Frontal cortex (tissue), 4 donors: ENCODE measurements around the gene PET117. TPM values are rescaled to one million over a fixed set of nuclear protein-coding genes. Genes with fewer than 3 reads are reported as not detected.
"Not testable (repeated sequence)": the region's sequence is repeated elsewhere in the genome, so short reads cannot be mapped to it uniquely, and the experiment has no call there.

ENCODE experiments used
- DNase-seq, 2 donors: peaks; one replicate each; pipeline ENCODE4 v3.0.0; 2012; ENCODE audit warnings: low spot score in 2 of 2
- FAIRE-seq: peaks from 2 replicates; lab custom pipeline; 2012; peaks lifted over from hg19 to GRCh38; lab: Jason Lieb, UNC
- total RNA-seq: library from RNA; depleted of rRNA; stranded (reverse); fragments of >200 nt; gene quantifications from one replicate; pipeline ENCODE4 v1.2.3, GENCODE V29; 2014
- donor health status: control.
- donor health status: control.
- donor health status: control.

Gene PET117, protein sequence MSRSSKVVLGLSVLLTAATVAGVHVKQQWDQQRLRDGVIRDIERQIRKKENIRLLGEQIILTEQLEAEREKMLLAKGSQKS
- total RNA-seq: 13.5 TPM

GRCh38 chr20:18137412-18138265 lies at the start of gene PET117, which contains the start of gene KAT14:
PET117 (plus strand) TSS chr20:18137863; CDS start chr20:18137956, 93 bp downstream.
KAT14 (plus strand) TSS chr20:18137863; CDS start chr20:18142661, 4,798 bp downstream.
- peak; percentile 80 to 85 for DNase-seq
- no peak for FAIRE-seq

- FAIRE-seq, DNase-seq: not testable (repeated sequence)
These were observed 49.4 kb upstream of the PET117 start for GRCh38 chr20:18088298-18088697.

GRCh38 chr20:18088841-18089240 lies 48.8 kb upstream of the PET117 start:
- FAIRE-seq, DNase-seq: not testable (repeated sequence)

DNA sequence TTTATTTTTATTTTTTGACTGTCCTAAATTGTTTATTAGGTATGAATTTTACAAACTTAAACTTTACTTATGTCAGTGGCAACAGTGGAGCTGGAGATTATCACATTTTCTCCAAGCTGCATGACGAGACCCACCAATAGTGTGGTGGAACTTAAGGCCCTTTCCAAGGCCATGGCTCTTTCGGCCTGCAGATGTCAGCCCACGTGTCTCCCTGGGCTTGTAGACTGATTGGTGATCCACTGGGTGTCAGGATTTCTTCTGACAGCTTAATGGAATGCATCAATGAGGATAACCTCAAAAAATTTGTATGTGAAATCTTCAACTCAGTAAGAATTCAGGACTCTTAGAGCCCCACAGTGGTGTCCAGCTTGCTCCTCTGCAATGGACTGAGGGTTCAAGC lies 47.6 kb upstream of the PET117 start:
- no peak for DNase-seq
- FAIRE-seq: no peak

DNA sequence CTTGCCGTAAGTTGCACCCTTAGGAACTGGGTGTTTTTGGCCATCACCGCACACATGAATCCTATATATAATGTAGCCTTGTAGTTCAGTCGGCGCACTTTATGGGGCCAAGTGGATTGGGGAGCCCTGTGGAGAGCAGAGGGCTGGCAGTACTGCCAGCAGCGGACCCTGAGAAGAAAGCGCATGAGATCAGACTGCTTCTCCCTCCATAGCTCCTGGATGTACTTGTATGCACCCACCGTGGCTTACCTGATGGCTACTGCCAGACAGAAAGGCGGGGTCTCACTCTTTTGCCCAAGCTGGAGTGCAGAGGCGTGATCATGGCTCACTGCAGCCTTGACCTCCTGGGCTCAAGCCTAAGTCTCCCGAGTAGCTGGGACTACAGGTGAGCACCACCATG lies 47.2 kb upstream of the PET117 start:
- no peak for FAIRE-seq
- DNase-seq: no peak

DNA sequence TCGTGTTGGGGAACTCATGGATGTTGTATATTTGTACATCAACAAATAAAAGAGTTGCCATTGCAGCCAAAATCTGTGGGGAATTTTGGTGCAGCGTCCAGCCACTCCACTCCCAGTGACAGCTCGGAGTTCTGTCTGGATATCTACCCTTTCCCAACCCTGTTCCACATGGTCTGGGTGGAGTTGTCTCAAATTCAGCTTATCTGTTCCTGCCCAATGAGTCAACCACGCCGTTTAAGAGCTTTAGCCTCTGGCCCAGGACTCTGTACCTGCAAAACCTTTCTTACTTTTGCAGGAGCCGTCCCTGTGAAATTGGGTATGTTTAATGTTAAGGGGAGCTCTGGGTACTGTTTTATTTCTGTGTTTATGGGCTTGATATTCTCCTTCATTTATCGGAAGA lies 46.0 kb upstream of the PET117 start:
- no peak for DNase-seq
- no peak for FAIRE-seq

DNA sequence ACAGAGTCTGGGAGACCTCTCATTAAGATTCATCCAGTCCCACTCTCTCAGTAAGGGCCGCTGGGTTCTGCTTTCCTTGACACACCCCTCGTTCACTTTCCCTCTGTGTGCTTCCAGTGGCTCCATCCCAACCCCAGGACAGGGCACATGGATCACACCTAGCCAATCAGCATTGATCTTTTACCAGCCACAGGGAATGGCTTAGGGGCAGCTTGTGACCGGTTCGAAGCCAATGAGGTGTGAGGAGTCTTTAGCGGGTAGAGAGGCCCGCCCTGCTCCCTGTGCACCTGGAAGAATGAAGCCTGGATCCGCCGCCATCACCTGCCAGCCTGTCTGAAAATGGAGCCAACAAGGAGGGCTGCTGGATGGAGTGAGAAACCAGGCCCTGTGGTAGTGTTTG lies 44.8 kb upstream of the PET117 start:
- FAIRE-seq (no peak), DNase-seq (no peak)

- FAIRE-seq (no peak), DNase-seq (no peak)
These were observed 44.3 kb upstream of the PET117 start for GRCh38 chr20:18093388-18093787.

DNA sequence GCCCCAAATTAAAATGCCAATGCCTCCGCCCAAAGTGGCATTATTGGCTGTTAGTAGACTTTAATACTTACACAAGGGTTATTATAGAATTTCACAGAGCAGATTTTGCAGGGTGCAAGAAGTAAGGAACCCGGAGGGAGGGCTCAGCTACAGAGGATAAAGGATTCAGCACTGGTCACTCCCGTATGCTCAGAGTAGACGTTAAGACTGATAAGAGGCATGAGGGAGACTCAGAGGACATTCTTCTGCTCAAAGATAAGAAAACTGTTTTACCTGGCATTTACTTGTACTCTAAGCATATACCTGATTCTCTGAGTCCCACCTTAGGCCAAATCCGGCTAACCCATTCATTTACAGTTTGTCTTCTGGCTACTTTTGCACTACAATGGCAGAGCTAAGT lies 43.5 kb upstream of the PET117 start:
- no peak for FAIRE-seq

DNA sequence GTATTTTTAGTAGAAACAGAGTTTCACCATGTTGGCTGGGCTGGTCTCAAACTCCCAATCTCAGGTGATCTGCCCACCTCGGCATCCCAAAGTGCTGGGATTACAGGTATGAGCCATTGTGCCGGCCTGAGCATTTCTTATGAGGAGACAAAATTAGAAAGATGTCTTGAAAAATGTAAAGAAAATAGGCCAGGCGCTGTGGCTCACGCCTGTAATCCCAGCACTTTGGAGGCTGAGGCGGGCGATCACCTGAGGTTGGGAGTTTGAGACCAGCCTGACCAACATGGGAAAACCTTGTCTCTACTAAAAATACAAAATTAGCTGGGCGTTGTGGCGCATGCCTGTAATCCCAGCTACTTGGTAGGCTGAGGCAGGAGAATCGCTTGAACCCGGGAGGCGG lies 37.1 kb upstream of the PET117 start:
- not testable (repeated sequence) for FAIRE-seq, DNase-seq

More for the DNA sequence above, 43.5 kb upstream of the PET117 start:
- DNase-seq: no peak

DNA sequence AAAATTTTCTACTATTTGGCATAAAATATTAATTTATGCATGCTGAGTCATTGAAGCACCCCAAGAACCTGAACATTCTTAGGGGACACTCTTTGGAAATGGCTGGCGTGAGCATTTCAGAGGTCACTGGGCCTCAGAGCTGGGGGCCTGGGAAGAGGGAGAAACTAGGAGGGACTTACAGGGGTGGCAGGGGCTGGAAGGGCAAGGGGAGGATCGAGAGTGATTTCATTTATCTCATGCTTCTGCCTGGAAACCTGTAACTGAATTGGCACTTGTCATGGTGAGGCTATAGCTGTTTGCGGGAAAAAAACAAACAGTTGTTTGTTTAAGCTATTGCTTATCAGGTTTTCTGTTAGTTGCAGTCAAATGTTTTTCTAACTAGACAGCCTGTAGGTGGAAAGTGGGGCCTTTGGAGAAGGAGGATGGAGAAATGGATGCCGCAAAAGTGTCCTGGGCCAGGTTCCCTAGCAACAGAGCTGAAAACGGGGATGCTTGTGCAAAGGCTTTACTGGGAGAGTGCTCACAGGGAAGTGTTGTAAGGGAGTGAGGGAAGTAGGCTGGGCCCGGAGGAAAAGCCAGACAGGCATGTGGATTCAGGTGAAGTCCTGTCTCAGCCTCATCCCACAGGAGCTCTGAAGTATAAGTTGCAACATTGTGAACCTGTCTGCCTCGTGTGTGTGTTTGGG lies 36.4 kb upstream of the PET117 start:
- no peak for DNase-seq
- FAIRE-seq: no peak

- FAIRE-seq: no peak
- DNase-seq: no peak
These were observed 34.2 kb upstream of the PET117 start for GRCh38 chr20:18103497-18103896.

DNA sequence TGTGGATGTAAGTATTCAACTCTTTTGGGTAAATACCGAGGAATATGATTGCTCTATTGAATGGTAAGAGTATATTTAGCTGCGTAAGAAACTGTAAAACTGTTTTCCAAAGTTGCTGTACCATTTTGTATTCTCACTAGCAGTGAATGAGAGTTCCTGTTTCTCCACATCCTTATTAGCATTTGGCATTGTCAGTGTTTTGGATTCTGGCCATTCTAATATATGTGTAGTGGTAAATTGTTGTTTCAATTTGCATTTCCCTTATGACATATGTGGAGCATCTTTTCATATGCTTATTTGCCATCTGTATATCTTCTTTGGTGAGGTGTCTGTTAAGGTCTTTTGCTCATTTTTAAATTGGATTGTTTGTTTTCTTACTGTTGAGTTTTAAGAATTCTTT lies 29.3 kb upstream of the PET117 start:
- DNase-seq (no peak), FAIRE-seq (no peak)

DNA sequence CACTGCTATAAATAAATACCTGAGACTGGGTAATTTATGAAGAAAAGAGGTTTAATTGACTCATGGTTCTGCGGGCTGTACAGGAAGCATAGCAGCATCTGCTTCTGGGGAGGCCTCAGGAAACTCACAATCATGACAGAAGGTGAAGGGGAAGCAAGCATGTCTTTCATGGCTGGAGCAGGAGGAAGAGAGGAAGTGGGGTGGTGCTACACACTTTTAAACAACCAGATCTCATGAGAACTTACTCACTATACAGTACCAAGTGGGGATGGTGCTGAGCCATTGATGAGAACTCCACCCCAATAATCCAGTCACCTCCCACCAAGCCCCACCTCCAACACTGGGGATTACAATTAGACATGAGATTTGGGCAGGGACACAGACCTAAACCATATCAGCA lies 9.1 kb upstream of the PET117 start:
- not testable (repeated sequence) for FAIRE-seq, DNase-seq

GRCh38 chr20:18132663-18133062 lies 5.0 kb upstream of the PET117 start:
- FAIRE-seq: no peak
- no peak for DNase-seq

DNA sequence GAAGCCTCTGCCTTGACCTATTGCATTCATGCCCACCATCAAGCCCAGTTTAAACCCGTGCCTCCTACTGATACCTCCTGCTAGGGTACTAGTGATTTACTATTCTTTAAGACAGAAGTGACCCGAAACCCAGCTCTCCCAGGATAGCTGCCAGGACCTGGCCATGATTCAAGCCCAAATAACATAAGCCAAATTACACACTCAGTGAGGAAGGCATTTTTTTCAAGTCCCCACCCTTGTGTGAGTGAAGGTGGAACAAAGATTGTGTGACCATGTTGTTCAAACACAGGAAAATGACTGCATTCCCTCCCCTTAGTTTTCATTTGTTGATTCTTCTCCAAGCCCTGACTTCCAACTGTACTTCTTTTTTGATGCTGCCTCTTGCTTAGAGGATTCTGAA lies 3.7 kb upstream of the PET117 start:
- FAIRE-seq (no peak), DNase-seq (no peak)

DNA sequence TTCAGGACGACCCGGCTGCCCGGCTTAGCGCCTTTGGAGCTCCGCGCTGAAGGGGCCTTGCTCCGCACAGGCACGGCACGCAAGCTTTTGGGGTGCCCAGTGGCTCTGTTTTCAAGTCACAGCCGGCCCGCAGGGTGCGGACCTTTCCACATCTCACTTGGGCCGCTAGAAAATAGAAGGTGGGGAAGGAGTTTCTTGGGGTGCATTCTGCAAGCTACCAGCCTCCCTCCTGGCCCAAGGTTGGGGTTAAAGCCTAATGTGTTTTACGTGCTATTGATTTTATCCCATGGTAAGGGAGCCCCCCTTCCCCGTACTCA lies 561 bp downstream of the PET117 start:
- DNase-seq (no peak), FAIRE-seq (no peak)

- FAIRE-seq: no peak
These were observed 1.2 kb downstream of the PET117 start for GRCh38 chr20:18138639-18139583.

GRCh38 chr20:18139832-18140231 lies 2.2 kb downstream of the PET117 start:
- DNase-seq (no peak), FAIRE-seq (no peak)

More at GRCh38 chr20:18138639-18139583, 1.2 kb downstream of the PET117 start:
- DNase-seq: no peak

- FAIRE-seq: no peak
- no peak for DNase-seq
These were observed 7.0 kb downstream of the PET117 start for GRCh38 chr20:18144541-18145099.
